ENCODE data around the gene C14orf93.

GRCh38 chr14:23041729-23042128, 31.8 kb upstream of the C14orf93 start:
- TF ChIP-seq CTCF (IDR thresholded peaks at IDR 0.05) (no peak), POLR2A (IDR thresholded peaks at IDR 0.05) (no peak)
